Keratinocyte (primary cell): Measurements from ENCODE around the gene SLC25A2.

Experiments
- CTCF ChIP-seq, 3 experiments: IDR thresholded peaks in 1 of 3; conservative IDR thresholded peaks in 1 of 3; optimal IDR thresholded peaks in 1 of 3; 2 replicates in 2 of 3; 3 replicates in 1 of 3; pipeline versions ENCODE3 to v1.5.1; 2011; ENCODE audit warnings: low read length in 3 of 3, mild to moderate bottlenecking in 3 of 3, moderate library complexity in 2 of 3, control low read depth in 1 of 3, inconsistent platforms in 1 of 3; ENCODE audit not compliant: insufficient read depth in 2 of 3; ENCODE audit errors: extremely low read depth in 1 of 3
- EZH2 ChIP-seq: IDR thresholded peaks from one replicate; pipeline ENCODE4 v1.6.1; 2012; ENCODE audit warnings: inconsistent platforms, mild to moderate bottlenecking, low read length, moderate library complexity

- TF ChIP-seq CTCF (optimal IDR thresholded peaks at IDR 0.05 in 1 of 3, IDR thresholded peaks at IDR 0.05 in 1 of 3, conservative IDR thresholded peaks at IDR 0.05 in 1 of 3; ENCODE audit: extremely low read depth in 1 of 3, insufficient read depth in 2 of 3, low read length in 3 of 3) (no peak), EZH2 (no peak)
These were observed 30.9 kb downstream of the SLC25A2 start for GRCh38 chr5:141272906-141273305.
